Heart left ventricle (tissue), 16 donors: ENCODE results near the gene TIMM29. TPM values are rescaled to one million over a fixed set of nuclear protein-coding genes. Genes with fewer than 3 reads are reported as not detected.

Source experiments
- ATAC-seq, 4 donors: fragments of 200-7000 bp; cut with Tn5 transposase; one replicate each; pipeline ENCODE4 v1.9.1; 2020 to 2022; ENCODE audit warnings: moderate library complexity in 4 of 4, mild to moderate bottlenecking in 3 of 4, moderate number of reproducible peaks in 1 of 4
- DNase-seq, 5 donors: peaks; one replicate each; pipeline ENCODE4 v3.0.0-alpha.2; 2020
- H3K27ac ChIP-seq, 12 donors: fragments of 200-600 bp; sonication (generic) in 4 of 12; one replicate each; pipeline versions ENCODE4 v1.5.0 to v1.8.0; 2016 to 2022; ENCODE audit warnings: mild to moderate bottlenecking in 2 of 12
- H3K27me3 ChIP-seq, 9 donors: fragments of 200-600 bp; sonication (generic) in 2 of 9; one replicate each; pipeline versions ENCODE4 v1.5.1 to v1.8.0; 2016 to 2022; ENCODE audit warnings: mild to moderate bottlenecking in 3 of 9
- H3K36me3 ChIP-seq, 9 donors: fragments of 200-600 bp; sonication (generic) in 2 of 9; one replicate each; pipeline versions ENCODE4 v1.5.0 to v1.8.0; 2018 to 2022; ENCODE audit warnings: mild to moderate bottlenecking in 2 of 9
- H3K4me1 ChIP-seq, 12 donors: fragments of 200-600 bp; sonication (generic) in 4 of 12; one replicate each; pipeline versions ENCODE4 v1.5.0 to v1.8.0; 2016 to 2022; ENCODE audit warnings: mild to moderate bottlenecking in 3 of 12
- H3K4me3 ChIP-seq, 12 donors: fragments of 200-600 bp; sonication (generic) in 4 of 12; one replicate each; pipeline versions ENCODE4 v1.5.0 to v1.8.0; 2017 to 2022; ENCODE audit warnings: mild to moderate bottlenecking in 9 of 12, moderate library complexity in 4 of 12
- H3K9me3 ChIP-seq, 12 donors: fragments of 200-600 bp; sonication (generic) in 4 of 12; one replicate each; pipeline versions ENCODE4 v1.5.0 to v1.8.0; 2016 to 2022; ENCODE audit warnings: mild to moderate bottlenecking in 1 of 12
- POLR2A ChIP-seq, 2 donors: fragments of 450-650 bp; IDR thresholded peaks; one replicate each; pipeline ENCODE4 v1.6.1; 2017; ENCODE audit warnings: antibody characterized with exemption in 2 of 2, mild to moderate bottlenecking in 2 of 2, moderate library complexity in 2 of 2
- WGBS, 4 donors: extraction: QIAGEN DNeasy Blood & Tissue Kit in 2 of 4; methylation state at CpG; one replicate each; pipeline versions ENCODE4 v1.1.5 to v1.1.7; 2013 to 2018; 5-methylcytosine and 5-hydroxymethylcytosine counted together
- intact Hi-C, 10 donors: fragments of 100-400 bp; cut with DNase I; formaldehyde crosslinking; loops; one replicate each; pipeline versions ENCODE4 v1.11.1 to v1.14.2; 2022
- polyA plus RNA-seq, 2 donors: library from polyadenylated mRNA; stranded (reverse); fragments of 200-250 nt; gene quantifications; one replicate each; pipeline ENCODE4 v1.2.3, GENCODE V29; 2013
- total RNA-seq, 9 donors: library from RNA; depleted of rRNA in 2 of 9; stranded (reverse); fragments of >200 nt in 2 of 9; fragmentation: NEBNext Ultra II Directional in 3 of 9; extraction: Animal tissue kit (Norgen Biotek cat#: 25700) in 3 of 9; gene quantifications; one replicate each; pipeline versions ENCODE4 v1.1.0 to v1.2.4, GENCODE V29; 2016 to 2023
- TF ChIP-seq, protein P1 (sequence below), 12 donors: fragments of 200-600 bp; sonication (generic) in 4 of 12; IDR thresholded peaks; one replicate each; pipeline versions ENCODE4 v1.5.0 to v1.8.0; 2018 to 2022; ENCODE audit warnings: antibody characterized with exemption in 12 of 12, mild to moderate bottlenecking in 5 of 12
- donor health status: ischemic (EF 13 %, LVEDD 7.1; RV severe dilation, severe dysfunction).
- donor health status: healthy with polysubstance abuse.
- donor health status: DM: no; HTN: yes; CAD: no.
- donor health status: DM: no; HTN: no; CAD: no.
- donor health status: ischemic (EF 25% LVEDD 6.9; RV normal size, moderate dysfunction).
- donor health status: ischemic (EF 25% LVEDD 5.7; RV mildly dilated, moderate dysfunction).
- donor health status: healthy.
- donor health status: DM: yes; HTN: yes; CAD: no.
- donor health status: ischemic (EF 35%, LVEDD 5.7; RV mildly dilated, moderate dysfunction).
- donor health status: nonischemic (EF 11% LVEDD 7.7; RV severe dilation, severe dysfunction).
- donor health status: DM: yes; HTN: yes; CAD: no.
- donor health status: PGD.
- donor health status: ischemic (EF 29% LVEDD 5.4; RV normal size, mild dysfunction).
- donor health status: nonischemic (EF 23%, LVEDD 6.1; RV moderate dilation, normal function).

The TIMM29 gene
- total and polyA plus RNA-seq, 11 donors = 10.0 to 29.3 (median 14.9) TPM

- Histone ChIP-seq H3K4me1 (no peaks in the 10 kb centered on the region), H3K27ac (no peak overlapping the region), H3K9me3 (no peaks in the 10 kb centered on the region), H3K27me3 (no peaks in the 10 kb centered on the region), H3K4me3 (no peak overlapping the region), H3K36me3 (peaks cover 0 to 96% (median 78%) of the 10 kb centered on the region in 9 donors)
- intact Hi-C loops = no loop called here
- no peak for TF ChIP-seq POLR2A (IDR thresholded peaks at IDR 0.05)
- TF ChIP-seq, protein P1, sequence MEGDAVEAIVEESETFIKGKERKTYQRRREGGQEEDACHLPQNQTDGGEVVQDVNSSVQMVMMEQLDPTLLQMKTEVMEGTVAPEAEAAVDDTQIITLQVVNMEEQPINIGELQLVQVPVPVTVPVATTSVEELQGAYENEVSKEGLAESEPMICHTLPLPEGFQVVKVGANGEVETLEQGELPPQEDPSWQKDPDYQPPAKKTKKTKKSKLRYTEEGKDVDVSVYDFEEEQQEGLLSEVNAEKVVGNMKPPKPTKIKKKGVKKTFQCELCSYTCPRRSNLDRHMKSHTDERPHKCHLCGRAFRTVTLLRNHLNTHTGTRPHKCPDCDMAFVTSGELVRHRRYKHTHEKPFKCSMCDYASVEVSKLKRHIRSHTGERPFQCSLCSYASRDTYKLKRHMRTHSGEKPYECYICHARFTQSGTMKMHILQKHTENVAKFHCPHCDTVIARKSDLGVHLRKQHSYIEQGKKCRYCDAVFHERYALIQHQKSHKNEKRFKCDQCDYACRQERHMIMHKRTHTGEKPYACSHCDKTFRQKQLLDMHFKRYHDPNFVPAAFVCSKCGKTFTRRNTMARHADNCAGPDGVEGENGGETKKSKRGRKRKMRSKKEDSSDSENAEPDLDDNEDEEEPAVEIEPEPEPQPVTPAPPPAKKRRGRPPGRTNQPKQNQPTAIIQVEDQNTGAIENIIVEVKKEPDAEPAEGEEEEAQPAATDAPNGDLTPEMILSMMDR (IDR thresholded peaks at IDR 0.05) = no peak
- WGBS, 4 donors = 94 to 96% (median 95%) methylated on average over 11 of the region's 11 CpGs
- DNase-seq = peak in 1 of 5 donors; percentile 3
- ATAC-seq = no peak
These were observed 10.3 kb upstream of the TIMM29 start for GRCh38 chr19:10918359-10918758.

DNA sequence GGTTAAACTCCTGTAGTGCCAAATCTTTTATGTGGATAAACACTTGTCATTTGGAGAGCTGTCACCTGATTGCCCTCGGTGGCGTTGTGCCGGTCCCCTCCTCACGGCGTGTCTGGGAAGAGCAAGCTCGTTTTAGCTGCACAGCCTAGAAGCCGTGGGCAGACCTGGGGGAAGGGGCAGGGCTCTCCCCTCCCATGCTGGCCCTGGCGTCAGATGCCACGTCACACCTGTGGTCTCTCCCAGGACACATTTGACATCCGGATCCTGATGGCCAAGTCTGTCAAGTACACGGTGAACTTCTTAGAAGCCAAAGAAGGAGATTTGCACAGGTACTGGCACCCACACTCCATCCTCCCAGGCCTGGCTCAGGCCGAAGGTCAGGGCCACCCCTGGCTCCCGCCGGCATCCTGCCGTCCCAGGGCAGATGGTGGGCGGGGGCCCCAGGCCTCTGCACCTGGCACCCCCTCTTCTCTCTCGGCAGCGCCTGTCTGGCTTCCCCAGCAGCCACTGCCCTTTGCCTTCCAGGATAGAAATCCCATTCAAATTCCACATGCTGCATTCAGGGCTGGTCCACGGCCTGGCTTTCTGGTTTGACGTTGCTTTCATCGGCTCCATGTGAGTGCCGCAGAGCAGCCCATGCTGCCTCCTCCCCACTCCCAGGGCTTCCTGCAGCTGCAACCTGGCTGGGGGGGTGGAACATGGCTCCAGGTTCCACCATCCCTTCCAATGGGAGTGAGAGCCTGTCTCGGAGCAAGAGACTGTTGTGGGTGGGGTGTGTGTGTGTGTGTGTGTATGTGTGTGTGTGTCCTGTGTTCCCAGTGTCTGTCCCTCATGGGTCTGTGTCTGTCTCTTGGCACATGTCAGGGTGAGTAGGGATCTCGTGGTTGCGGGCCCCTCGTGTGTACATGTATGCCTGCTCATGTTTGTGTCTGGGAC lies 9.0 kb upstream of the TIMM29 start:
- ATAC-seq = peak in 1 of 4 donors; percentile 31
- intact Hi-C loops = no loop called here
- H3K36me3 ChIP-seq = peaks cover 0 to 93% (median 79%) of the 10 kb centered on the region in 9 donors

GRCh38 chr19:10920288-10920655 lies 8.3 kb upstream of the TIMM29 start:
- intact Hi-C loops = no loop called here
- no peak for TF ChIP-seq POLR2A (IDR thresholded peaks at IDR 0.05)
- TF ChIP-seq, protein P1 (IDR thresholded peaks at IDR 0.05) = no peak
- Histone ChIP-seq H3K27me3 (no peaks in the 10 kb centered on the region), H3K36me3 (peaks cover 0 to 94% (median 82%) of the 10 kb centered on the region in 9 donors), H3K9me3 (no peaks in the 10 kb centered on the region), H3K4me3 (no peak overlapping the region), H3K27ac (no peak overlapping the region), H3K4me1 (no peaks in the 10 kb centered on the region)
- WGBS, 4 donors = 77 to 92% (median 88%) methylated on average over 6 to 10 of the region's 10 CpGs
- DNase-seq (peak in 1 of 5 donors; percentile 6), ATAC-seq (no peak)

More for the DNA sequence above, 9.0 kb upstream of the TIMM29 start:
- Histone ChIP-seq H3K4me1 (no peaks in the 10 kb centered on the region), H3K27me3 (no peaks in the 10 kb centered on the region), H3K4me3 (no peak overlapping the region), H3K9me3 (no peaks in the 10 kb centered on the region), H3K27ac (no peak overlapping the region)
- TF ChIP-seq, protein P1 (IDR thresholded peaks at IDR 0.05) = no peak
- TF ChIP-seq POLR2A (IDR thresholded peaks at IDR 0.05) = no peak
- DNase-seq = no peak
- WGBS, 4 donors = 73 to 80% (median 73%) methylated on average over 21 to 26 of the region's 26 CpGs

- H3K4me3 ChIP-seq = no peak overlapping the region
- 83 to 90% (median 87%) methylated on average over 11 to 16 of the region's 16 CpGs for WGBS, 4 donors
- intact Hi-C loops = no loop called here
- H3K9me3 ChIP-seq = no peaks in the 10 kb centered on the region
- H3K36me3 ChIP-seq = peaks cover 0 to 94% (median 82%) of the 10 kb centered on the region in 9 donors
- H3K27me3 ChIP-seq = no peaks in the 10 kb centered on the region
- TF ChIP-seq, protein P1 (IDR thresholded peaks at IDR 0.05) = no peak
- no peak for TF ChIP-seq POLR2A (IDR thresholded peaks at IDR 0.05)
- ATAC-seq (peak in 1 of 4 donors; percentile 3), DNase-seq (peak in 2 of 5 donors; percentile 9 to 68)
- no peak overlapping the region for H3K27ac ChIP-seq
- no peaks in the 10 kb centered on the region for H3K4me1 ChIP-seq
These were observed 7.8 kb upstream of the TIMM29 start for GRCh38 chr19:10920781-10921180.
